HG03378 (cell line): ENCODE data around the gene RAD51.

Experiments
- ATAC-seq: cut with Tn5 transposase; IDR thresholded peaks from one replicate; pipeline ENCODE4 v1.9.1; 2021; ENCODE audit warnings: mild to moderate bottlenecking, moderate library complexity; ENCODE audit not compliant: unreplicated experiment

Gene RAD51

DNA sequence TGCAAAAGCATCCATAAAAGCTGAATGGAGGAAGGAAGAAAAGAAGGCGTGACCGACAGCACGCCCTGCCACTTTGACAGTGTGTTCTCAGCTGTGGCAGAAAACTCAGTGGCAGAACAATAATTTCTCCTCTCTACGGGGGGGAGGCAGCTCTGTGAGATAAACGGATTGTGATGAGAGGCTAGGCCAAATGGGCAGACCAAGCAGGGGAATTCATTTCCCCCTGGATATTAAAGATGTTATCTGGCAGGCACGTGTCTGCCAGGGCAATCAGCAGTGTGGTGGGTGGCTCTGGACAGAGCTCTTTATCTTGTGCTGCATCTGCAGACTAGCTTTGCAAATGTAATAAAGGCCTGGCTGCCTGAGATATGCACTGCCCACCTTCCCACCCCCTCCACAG, 62.0 kb downstream of the RAD51 start:
- no peak for ATAC-seq

- ATAC-seq: no peak
Measured at GRCh38 chr15:40759961-40760360, 65.0 kb downstream of the RAD51 start.

- peak; percentile 2 for ATAC-seq
Measured at GRCh38 chr15:40762919-40763800, 68.2 kb downstream of the RAD51 start.

- peak; percentile 36 for ATAC-seq
Measured at GRCh38 chr15:40763801-40764628, 69.0 kb downstream of the RAD51 start, which contains the start of gene GCHFR. GCHFR (plus strand) TSS chr15:40764068; CDS start chr15:40764181, 113 bp downstream.

DNA sequence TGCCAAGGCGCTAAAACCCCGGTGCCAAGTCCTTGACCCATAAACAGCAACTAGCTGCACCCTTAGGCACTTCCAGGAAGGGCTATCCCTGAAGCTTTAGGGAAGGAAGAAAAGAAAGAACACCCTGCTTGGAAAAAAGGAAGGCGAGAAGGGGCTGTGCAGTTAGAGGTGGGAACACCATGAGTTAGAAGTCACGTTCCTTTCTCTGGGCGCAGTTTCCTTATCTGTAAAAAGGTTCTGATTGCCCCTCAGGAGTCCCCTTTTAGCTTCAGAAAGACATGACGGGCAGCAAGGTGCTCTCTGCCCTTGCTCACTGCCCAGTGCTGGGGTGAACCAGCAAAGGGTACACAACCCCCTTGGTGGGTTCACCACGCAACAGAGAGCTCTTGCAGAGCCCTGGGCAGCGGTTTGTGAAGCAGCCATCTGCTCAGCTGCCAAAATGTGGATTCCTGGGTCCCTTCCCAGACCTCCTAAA, 69.7 kb downstream of the RAD51 start:
- no peak for ATAC-seq

DNA sequence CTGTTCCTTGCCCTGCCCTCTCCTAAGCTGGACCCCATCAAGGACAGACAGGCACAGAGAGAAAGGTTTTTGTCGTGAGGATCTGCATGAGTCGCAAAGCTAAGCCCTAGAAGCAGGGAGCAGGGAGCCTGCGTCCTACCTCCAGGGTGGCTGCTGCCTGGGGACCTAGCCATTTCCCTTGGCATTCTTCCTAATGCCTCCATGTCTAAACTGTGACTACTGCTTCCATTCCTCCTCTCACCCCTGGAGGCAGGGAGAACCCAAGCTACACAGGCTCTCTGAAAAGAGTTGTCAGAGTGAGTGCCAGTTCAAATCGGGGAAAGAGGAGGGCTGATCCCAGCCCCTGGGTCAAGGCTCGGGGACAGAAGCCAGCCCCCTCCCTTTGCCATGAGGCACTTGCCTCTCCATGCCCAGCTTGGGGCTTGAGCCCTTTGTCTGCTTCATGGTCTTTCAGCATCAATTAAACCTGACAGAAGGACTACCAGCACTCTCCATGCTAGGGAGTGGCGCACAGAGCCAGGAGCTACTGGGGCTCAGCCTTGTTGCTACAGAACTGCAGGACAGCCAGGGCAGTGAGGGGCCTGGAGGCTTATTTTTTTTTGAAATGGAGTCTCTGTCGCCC, 71.3 kb downstream of the RAD51 start:
- ATAC-seq: no peak

DNA sequence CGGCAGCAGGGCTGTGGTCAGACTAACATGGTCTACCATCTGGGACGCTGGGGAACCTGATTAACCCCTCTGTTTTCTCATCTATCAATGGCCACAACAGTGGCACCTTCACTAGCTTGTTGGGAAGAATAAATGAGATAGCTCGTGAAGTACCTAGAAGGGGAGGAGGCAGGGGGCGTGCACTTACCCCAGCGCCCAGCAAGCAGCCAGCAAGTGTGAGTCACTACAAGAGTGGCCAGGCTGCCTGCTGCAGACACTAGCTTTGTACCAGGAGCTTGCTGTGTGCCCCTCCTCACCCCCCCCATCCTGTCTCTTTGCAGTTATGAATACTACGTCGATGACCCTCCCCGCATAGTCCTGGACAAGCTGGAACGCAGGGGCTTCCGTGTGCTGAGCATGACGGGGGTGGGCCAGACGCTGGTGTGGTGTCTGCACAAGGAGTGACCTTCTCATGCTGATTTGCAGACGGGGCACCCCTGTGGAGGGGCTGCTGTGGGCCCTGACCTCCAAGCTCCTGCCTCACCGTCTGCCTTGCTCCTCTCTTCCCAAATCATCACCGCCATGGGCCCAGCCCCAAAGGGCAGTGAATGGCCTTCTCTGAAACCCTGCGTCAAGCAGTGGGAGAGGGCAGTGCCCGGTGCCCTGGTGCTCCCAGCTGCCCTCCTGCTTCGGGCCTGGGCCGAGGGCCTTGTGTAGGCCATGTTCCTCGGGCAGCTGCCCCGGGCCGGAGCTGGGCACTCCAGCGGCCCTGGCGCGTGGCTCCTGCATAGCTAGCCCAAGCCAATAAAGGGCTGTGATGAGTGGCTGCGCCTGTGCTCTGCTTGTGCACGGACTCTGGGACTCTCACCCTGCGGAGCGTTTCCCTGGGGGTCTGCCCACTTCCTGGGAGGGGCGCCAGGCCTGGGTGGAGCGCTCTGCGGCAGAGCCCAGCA, 72.2 kb downstream of the RAD51 start:
- no peak for ATAC-seq

- ATAC-seq: no peak
Measured at GRCh38 chr15:40767838-40768500, 73.0 kb downstream of the RAD51 start.

DNA sequence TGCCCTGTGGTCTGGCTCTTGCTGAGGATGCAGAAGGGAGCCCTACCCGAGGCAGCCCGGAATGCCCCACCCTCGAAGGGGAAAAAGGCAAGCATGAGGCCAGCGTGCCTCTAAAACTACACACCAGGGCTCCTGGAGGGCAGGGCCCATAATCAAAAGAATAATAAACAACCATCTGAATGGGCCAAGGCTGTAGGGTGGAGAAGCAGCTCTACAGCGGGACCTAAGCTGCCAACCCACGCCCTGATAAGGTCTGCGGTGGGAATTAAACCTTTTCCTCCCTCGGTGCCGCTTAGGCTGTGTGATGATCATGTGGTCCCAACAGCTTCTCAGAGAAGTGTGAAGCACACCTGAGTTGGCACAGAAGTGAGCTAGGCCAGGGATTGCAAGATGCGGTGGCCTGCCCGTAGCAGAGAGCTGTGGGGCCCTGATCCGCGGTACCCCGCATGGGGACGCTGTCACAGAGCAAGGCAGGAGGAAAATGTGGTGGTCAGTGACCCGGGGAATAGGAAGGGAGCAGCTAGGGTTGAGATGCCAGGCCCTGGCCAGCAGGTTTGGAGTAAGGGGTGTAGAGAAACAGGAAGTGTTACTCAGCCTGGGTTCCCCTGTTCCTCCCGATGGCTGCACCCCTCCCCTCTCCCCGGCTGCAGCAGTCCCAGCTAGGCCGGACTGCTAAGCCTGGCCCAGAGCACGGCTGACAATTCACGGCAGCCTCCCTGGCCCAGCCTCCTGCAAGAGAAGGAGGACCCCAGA, 73.7 kb downstream of the RAD51 start:
- ATAC-seq: no peak

- peak; percentile 38 for ATAC-seq
Measured at GRCh38 chr15:40769274-40770146, 74.5 kb downstream of the RAD51 start, which contains the start of gene C15orf62. C15orf62 (plus strand) TSS chr15:40769980; CDS start chr15:40770496, 516 bp downstream.

- ATAC-seq: no peak
Measured at GRCh38 chr15:40770147-40770721, 75.3 kb downstream of the RAD51 start.

- ATAC-seq: no peak
Measured at GRCh38 chr15:40771242-40771641, 76.3 kb downstream of the RAD51 start.

DNA sequence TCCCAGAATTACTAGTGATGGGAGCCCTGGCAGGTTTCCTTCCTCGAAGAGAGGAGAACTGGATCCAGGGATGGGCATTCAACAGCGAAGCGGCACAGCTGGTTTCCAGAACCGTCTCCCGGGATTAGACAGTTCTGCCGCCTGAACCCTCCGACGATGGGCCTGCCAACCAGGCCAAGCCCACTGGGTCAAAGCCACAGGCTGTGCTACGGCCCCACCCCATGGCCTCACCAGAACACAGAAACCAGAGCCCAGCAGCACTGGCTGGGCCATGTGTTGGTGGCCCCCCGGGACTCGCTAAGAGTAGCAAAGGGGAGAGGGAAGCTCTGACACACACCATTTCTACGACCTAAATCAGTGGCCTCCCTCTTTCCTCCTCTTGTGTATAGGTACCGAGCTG, 77.0 kb downstream of the RAD51 start:
- ATAC-seq: no peak

GRCh38 chr15:40773496-40773895, 78.5 kb downstream of the RAD51 start:
- ATAC-seq: no peak

GRCh38 chr15:40773902-40774301, 78.9 kb downstream of the RAD51 start:
- no peak for ATAC-seq

DNA sequence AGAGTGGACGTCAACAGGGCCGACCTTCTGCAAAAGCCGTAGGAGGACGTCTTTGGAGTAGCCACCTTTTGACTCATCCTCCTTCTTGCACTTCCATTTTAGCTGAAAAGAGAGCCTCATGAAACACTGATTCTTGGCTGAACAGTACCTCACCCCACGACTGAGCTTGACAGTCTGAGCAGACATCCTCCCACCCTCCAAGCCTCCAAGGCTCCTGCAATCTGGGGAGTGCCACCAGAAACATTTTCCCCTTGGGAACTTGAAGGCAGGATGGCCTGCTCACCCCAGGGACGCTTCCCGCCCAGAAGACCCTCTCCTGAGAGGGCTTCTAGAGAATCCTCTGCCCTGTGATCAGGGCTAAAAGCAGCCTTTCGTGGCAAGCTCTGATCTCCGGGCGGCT, 80.0 kb downstream of the RAD51 start:
- ATAC-seq: no peak

DNA sequence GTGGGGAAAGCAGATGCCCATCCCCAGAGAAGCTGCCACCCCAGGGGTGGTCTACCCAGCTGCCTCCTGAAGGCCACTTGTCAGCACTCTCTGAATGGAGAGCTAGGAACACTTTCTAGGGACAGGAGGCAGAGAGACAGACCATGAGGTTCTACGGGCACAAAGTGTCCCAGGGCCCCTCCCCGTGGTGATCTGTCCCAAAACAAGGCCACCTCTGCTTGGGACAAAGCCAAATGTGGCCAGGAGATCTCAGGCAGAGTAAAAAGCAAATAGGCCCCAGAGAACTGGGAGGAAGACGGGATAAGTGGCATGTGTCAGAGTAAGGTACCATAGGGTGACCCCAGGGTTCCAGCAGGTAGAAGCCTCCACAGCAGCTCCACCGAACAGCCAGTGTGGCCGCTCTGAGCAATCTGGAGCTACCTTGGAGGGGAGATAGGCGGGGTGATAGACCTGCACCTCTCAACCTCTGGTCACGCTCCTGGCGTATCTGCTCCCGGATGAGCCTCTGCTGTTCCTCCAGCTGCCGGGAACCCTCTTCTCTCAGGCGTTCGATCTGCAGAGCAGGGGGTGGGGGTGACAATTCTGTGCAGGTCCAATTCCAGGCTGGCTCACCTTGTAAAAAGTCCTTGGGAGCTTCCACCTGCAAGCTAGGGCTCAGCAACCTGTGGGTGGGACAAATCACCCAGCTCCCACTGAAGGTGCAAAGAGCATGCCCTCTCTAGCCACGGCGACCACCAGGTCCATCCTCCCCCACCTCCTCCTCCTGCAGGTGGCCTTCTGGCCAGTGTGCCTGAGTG, 81.0 kb downstream of the RAD51 start:
- no peak for ATAC-seq
